ENCODE results near the gene CELF5. TPM values are rescaled to one million over a fixed set of nuclear protein-coding genes. Genes with fewer than 3 reads are reported as not detected.

Gene CELF5
- total and polyA plus RNA-seq, 7 donors, result 0.06 TPM; not detected in 6

DNA sequence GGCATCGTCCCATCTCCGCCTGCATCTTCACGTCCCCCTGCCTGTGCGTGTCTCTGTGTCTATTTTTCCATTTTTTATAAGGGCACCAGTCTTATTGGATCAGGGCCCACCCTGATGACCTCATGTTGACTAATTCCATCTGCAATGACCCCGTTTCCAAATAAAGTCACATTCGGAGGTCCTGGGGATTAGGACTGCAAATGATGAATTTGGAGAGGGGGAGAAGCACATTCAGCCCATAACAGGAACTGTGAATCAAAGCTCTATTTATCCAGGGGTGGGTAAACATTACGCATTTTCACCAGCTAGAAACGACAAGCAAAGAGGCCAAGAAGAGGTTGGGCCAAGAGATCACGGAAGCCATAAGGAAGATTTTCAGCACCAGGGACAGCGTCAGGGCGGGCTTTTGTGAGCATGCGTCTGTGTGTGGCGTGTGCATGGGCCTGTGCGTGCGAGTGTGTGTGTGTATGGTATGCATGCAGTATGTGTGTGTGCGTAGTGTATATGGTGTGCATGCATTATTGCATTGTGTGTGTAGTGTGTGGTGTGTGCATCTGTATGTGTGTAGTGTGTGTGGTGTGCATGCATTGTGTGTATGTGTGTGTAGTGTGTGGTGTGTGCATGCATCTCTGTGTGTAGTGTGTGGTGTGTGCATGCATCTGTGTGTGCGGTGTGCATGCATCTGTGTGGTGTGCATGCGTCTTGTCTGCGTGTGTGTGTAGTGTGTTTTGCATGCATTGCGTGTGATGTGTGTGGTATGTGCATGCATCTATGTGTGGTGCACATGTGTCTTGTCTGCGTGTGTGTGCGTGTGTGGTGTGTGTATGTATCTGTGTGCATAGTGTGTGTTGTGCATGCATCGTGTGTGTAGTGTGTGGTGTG, 19.6 kb downstream of the CELF5 start:
- no peak overlapping the region for H3K4me3 ChIP-seq
- DNase-seq, result peak in 1 of 2 donors; percentile 26
- TF ChIP-seq, protein P1, sequence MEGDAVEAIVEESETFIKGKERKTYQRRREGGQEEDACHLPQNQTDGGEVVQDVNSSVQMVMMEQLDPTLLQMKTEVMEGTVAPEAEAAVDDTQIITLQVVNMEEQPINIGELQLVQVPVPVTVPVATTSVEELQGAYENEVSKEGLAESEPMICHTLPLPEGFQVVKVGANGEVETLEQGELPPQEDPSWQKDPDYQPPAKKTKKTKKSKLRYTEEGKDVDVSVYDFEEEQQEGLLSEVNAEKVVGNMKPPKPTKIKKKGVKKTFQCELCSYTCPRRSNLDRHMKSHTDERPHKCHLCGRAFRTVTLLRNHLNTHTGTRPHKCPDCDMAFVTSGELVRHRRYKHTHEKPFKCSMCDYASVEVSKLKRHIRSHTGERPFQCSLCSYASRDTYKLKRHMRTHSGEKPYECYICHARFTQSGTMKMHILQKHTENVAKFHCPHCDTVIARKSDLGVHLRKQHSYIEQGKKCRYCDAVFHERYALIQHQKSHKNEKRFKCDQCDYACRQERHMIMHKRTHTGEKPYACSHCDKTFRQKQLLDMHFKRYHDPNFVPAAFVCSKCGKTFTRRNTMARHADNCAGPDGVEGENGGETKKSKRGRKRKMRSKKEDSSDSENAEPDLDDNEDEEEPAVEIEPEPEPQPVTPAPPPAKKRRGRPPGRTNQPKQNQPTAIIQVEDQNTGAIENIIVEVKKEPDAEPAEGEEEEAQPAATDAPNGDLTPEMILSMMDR (IDR thresholded peaks at IDR 0.05), result no peak
- no peaks in the 10 kb centered on the region for H3K9me3 ChIP-seq
- ATAC-seq, result no peak
- H3K27ac ChIP-seq, result no peak overlapping the region
- 42 to 45% (median 43%) methylated on average over 23 of the region's 23 CpGs for WGBS, 3 donors
- intact Hi-C loops (cut with DNase I), result no loop called here
- H3K27me3 ChIP-seq (ENCODE audit: insufficient read depth in 3 of 3, low read length in 2 of 3), result peaks cover 0 to 12% (median 2%) of the 10 kb centered on the region in 3 donors
- no peaks in the 10 kb centered on the region for H3K36me3 ChIP-seq (ENCODE audit: insufficient read depth in 1 of 2, low read depth in 1 of 2)
- no peaks in the 10 kb centered on the region for H3K4me1 ChIP-seq

DNA sequence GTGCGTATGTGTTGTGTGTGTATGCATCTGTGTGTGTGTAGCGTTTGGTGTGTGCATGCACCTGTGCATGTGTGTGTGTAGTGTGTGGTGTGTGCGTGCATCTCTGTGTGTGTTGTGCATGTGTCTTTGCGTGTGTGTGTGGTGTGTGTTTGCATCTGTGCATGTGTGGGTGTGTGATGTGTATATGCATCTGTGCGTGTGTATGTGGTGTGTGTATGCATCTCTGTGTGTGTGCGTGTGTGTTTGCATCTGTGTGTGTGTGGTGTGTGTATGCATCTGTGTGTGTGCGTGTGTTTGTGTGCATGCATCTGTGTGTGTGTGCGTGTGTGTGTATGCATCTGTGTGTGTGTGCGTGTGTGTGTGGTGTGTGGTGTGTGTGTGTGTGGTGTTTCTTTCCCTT, 20.6 kb downstream of the CELF5 start:
- 91 to 94% (median 94%) methylated on average over 9 of the region's 9 CpGs for WGBS, 3 donors
- Histone ChIP-seq H3K9me3 (no peaks in the 10 kb centered on the region), H3K27me3 (ENCODE audit: insufficient read depth in 3 of 3, low read length in 2 of 3) (peaks cover 0 to 12% (median 4%) of the 10 kb centered on the region in 3 donors), H3K27ac (no peak overlapping the region), H3K4me1 (no peaks in the 10 kb centered on the region), H3K4me3 (no peak overlapping the region), H3K36me3 (ENCODE audit: insufficient read depth in 1 of 2, low read depth in 1 of 2) (no peaks in the 10 kb centered on the region)
- DNase-seq (no peak), ATAC-seq (no peak)
- TF ChIP-seq, protein P1 (IDR thresholded peaks at IDR 0.05), result no peak
- intact Hi-C loops (cut with DNase I), result no loop called here

DNA sequence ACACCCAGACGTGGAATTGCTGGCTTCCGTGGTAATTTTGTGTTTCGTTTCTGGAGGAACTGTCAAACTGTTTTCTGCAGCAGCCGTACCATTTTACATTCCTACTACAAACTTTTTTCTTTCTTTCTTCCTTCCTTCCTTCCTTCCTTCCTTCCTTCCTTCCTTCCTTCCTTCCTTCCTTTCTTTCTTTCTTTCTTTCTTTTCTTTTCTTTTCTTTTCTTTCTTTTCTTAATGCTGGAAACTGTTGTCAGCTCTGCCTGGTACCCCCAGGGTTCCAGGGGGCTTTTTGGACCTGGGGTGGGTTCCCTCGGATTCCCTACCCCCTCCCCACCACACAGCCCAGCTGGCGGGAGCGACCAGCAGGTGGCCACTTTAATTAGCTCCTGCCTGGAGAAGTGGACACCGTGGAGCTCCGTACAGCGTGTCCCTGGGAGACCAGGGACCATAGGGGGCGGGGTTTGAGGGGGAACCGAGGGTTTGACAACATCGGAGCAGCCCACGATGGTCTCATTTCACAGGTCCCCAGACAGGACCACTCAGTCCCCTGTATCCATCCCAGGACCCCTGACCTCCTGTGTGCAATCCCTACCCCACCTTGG, 24.4 kb downstream of the CELF5 start:
- Histone ChIP-seq H3K36me3 (ENCODE audit: insufficient read depth in 1 of 2, low read depth in 1 of 2) (no peaks in the 10 kb centered on the region), H3K4me1 (no peaks in the 10 kb centered on the region), H3K4me3 (no peak overlapping the region), H3K9me3 (peaks cover 6% of the 10 kb centered on the region), H3K27me3 (ENCODE audit: insufficient read depth in 3 of 3, low read length in 2 of 3) (peaks cover 0 to 19% (median 2%) of the 10 kb centered on the region in 3 donors), H3K27ac (no peak overlapping the region)
- TF ChIP-seq, protein P1 (IDR thresholded peaks at IDR 0.05), result no peak
- DNase-seq, result no peak
- intact Hi-C loops (cut with DNase I), result no loop called here
- 32 to 43% (median 39%) methylated on average over 14 of the region's 14 CpGs for WGBS, 3 donors
- ATAC-seq, result no peak

DNA sequence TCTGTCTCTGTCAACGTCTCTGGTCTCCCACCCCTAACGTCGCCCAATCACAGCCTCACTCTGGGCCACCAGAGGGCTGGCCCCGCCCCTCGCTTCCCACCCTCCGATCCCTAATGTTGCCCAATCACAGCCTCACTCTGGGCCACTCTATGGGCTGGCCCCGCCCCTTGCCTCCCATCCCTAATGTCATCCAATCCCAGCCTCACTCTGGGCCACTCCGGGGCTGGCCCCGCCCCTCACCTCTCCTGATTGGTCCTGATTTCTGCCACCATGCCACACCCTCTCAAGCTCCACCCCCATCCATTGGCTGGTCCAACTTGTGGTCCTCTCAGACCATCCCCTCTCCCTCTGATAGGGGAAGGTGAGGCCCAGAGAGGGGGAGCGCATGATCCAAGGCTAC, 24.9 kb downstream of the CELF5 start:
- no peak for DNase-seq
- no peak overlapping the region for H3K27ac ChIP-seq
- 69 to 81% (median 78%) methylated on average over 10 of the region's 10 CpGs for WGBS, 3 donors
- intact Hi-C loops (cut with DNase I), result no loop called here
- peaks cover 0 to 19% (median 4%) of the 10 kb centered on the region in 3 donors for H3K27me3 ChIP-seq (ENCODE audit: insufficient read depth in 3 of 3, low read length in 2 of 3)
- TF ChIP-seq, protein P1 (IDR thresholded peaks at IDR 0.05), result no peak
- H3K9me3 ChIP-seq, result peaks cover 6% of the 10 kb centered on the region
- peak in 1 of 4 donors; percentile 40 for ATAC-seq
- H3K36me3 ChIP-seq (ENCODE audit: insufficient read depth in 1 of 2, low read depth in 1 of 2), result no peaks in the 10 kb centered on the region
- no peaks in the 10 kb centered on the region for H3K4me1 ChIP-seq
- H3K4me3 ChIP-seq, result no peak overlapping the region

Measured in psoas muscle (tissue), 8 donors.